IMR-90 (cell line): ENCODE results near the gene ANKRD9. TPM values are rescaled to one million over a fixed set of nuclear protein-coding genes. Genes with fewer than 3 reads are reported as not detected.

Experiments
- ATAC-seq: fragments of 200-7000 bp; cut with Tn5 transposase; 2 replicates; pipeline ENCODE4 v1.9.1; 2020; ENCODE audit warnings: low read depth, mild to moderate bottlenecking, moderate library complexity
- BruUV-seq: library from RNA; stranded (reverse); fragments of 400-500 nt; replicated peaks from 2 replicates; lab custom pipeline; 2021; lab: Mats Ljungman, UMichigan
- CTCF ChIA-PET: fragments of 300-600 bp; formaldehyde crosslinking; extraction: SDS; loops from one replicate; lab custom pipeline; 2021; ENCODE audit warnings: antibody characterized with exemption; lab: Yijun Ruan, JAX
- POLR2A ChIA-PET: fragments of 300-600 bp; sonication (Branson Sonifier 250); formaldehyde crosslinking; loops from one replicate; lab custom pipeline; 2022; ENCODE audit warnings: antibody characterized with exemption; ENCODE audit not compliant: unreplicated experiment; lab: Charles Lee
- DNase-seq: peaks from one replicate; pipeline ENCODE4 v3.0.0; 2013
- H2AFZ ChIP-seq: replicated peaks from 2 replicates; pipeline ENCODE3; 2013; ENCODE audit warnings: low read length, mild to moderate bottlenecking; ENCODE audit not compliant: poor library complexity
- H2AK5ac ChIP-seq: 2 replicates; pipeline ENCODE4 v1.6.1; 2013; ENCODE audit warnings: low read depth, low read length, inconsistent platforms
- H2AK9ac ChIP-seq: replicated peaks from 2 replicates; pipeline ENCODE3; 2013; ENCODE audit warnings: mild to moderate bottlenecking, low read depth, low read length, moderate library complexity; ENCODE audit not compliant: poor library complexity
- H2BK120ac ChIP-seq: 2 replicates; pipeline ENCODE4 v1.6.1; 2013; ENCODE audit warnings: low read depth, low read length, inconsistent platforms
- H2BK15ac ChIP-seq: 3 replicates; pipeline ENCODE4 v1.6.1; 2013; ENCODE audit warnings: low read depth, low read length, inconsistent platforms
- H2BK20ac ChIP-seq: 2 replicates; pipeline ENCODE4 v1.6.1; 2013; ENCODE audit warnings: low read depth, mild to moderate bottlenecking, inconsistent platforms, low read length, moderate library complexity
- H2BK5ac ChIP-seq: 2 replicates; pipeline ENCODE4 v1.6.1; 2013; ENCODE audit warnings: mild to moderate bottlenecking, low read depth, low read length, inconsistent platforms; ENCODE audit not compliant: poor library complexity, severe bottlenecking
- H3K14ac ChIP-seq: replicated peaks from 2 replicates; pipeline ENCODE4 v1.6.1; 2013; ENCODE audit warnings: low read depth, low read length, inconsistent platforms
- H3K18ac ChIP-seq: 2 replicates; pipeline ENCODE4 v1.6.1; 2013; ENCODE audit warnings: low read depth, low read length, control low read depth
- H3K23ac ChIP-seq: 2 replicates; pipeline ENCODE4 v1.6.1; 2013; ENCODE audit warnings: low read depth, low read length, inconsistent platforms
- H3K27ac ChIP-seq: 2 replicates; pipeline ENCODE4 v1.5.1; 2013; ENCODE audit warnings: mild to moderate bottlenecking, control low read depth, low read length; ENCODE audit not compliant: insufficient read depth
- H3K27me3 ChIP-seq: 2 replicates; pipeline ENCODE4 v1.6.1; 2013; ENCODE audit warnings: low read length; ENCODE audit not compliant: control insufficient read depth, insufficient read depth
- H3K36me3 ChIP-seq: 2 replicates; pipeline ENCODE4 v1.6.1; 2013; ENCODE audit warnings: low read length, mixed read lengths; ENCODE audit not compliant: control insufficient read depth, insufficient read depth
- H3K4ac ChIP-seq: 2 replicates; pipeline ENCODE4 v1.6.1; 2013; ENCODE audit warnings: low read depth, low read length, inconsistent platforms
- H3K4me1 ChIP-seq: 2 replicates; pipeline ENCODE4 v1.6.1; 2013; ENCODE audit warnings: low read length, mixed read lengths; ENCODE audit not compliant: control insufficient read depth, insufficient read depth
- H3K4me2 ChIP-seq: 2 replicates; pipeline ENCODE4 v1.6.1; 2013; ENCODE audit warnings: low read depth, mild to moderate bottlenecking, control low read depth, low read length, moderate library complexity
- H3K4me3 ChIP-seq: 2 replicates; pipeline ENCODE4 v1.5.1; 2013; ENCODE audit warnings: low read depth, mild to moderate bottlenecking, control low read depth, low read length, moderate library complexity; ENCODE audit not compliant: insufficient read depth
- H3K56ac ChIP-seq: 2 replicates; pipeline ENCODE4 v1.6.1; 2013; ENCODE audit warnings: low read length, inconsistent platforms; ENCODE audit not compliant: insufficient read depth; ENCODE audit errors: extremely low read depth
- H3K79me1 ChIP-seq, 2 experiments: 2 replicates each; pipeline ENCODE4 v1.6.1; 2013; ENCODE audit warnings: low read length in 2 of 2, inconsistent platforms in 1 of 2, low read depth in 1 of 2
- H3K9ac ChIP-seq: 2 replicates; pipeline ENCODE4 v1.6.1; 2013; ENCODE audit warnings: low read depth, low read length, control low read depth
- H3K9me1 ChIP-seq: 2 replicates; pipeline ENCODE4 v1.6.1; 2013; ENCODE audit warnings: low read length, inconsistent platforms; ENCODE audit not compliant: insufficient read depth
- H3K9me3 ChIP-seq: 2 replicates; pipeline ENCODE4 v1.6.1; 2013; ENCODE audit warnings: low read length; ENCODE audit not compliant: control insufficient read depth, insufficient read depth
- H4K20me1 ChIP-seq: 2 replicates; pipeline ENCODE4 v1.6.1; 2013; ENCODE audit warnings: low read length, inconsistent platforms; ENCODE audit not compliant: insufficient read depth
- H4K5ac ChIP-seq: 2 replicates; pipeline ENCODE4 v1.6.1; 2013; ENCODE audit warnings: mild to moderate bottlenecking, low read depth, low read length, control low read depth
- H4K8ac ChIP-seq, 2 experiments: 2 replicates each; pipeline ENCODE4 v1.6.1; 2013; ENCODE audit warnings: low read depth in 2 of 2, low read length in 2 of 2, control low read depth in 1 of 2, inconsistent platforms in 1 of 2
- H4K91ac ChIP-seq: 2 replicates; pipeline ENCODE4 v1.6.1; 2013; ENCODE audit warnings: low read depth, low read length, inconsistent platforms; ENCODE audit not compliant: insufficient read depth
- BHLHE40 ChIP-seq: fragments of 150-350 bp; IDR thresholded peaks from 2 replicates; pipeline ENCODE4 v1.6.1; 2016; ENCODE audit warnings: mild to moderate bottlenecking, low read depth, low read length
- MAFK ChIP-seq: IDR thresholded peaks from 2 replicates; pipeline ENCODE4 v1.6.1; 2012; ENCODE audit warnings: low read depth, low read length, improper control_type of control experiment
- NFE2L2 ChIP-seq: fragments of 150-350 bp; IDR thresholded peaks from 2 replicates; pipeline ENCODE4 v1.6.1; 2016; ENCODE audit warnings: low read depth, mild to moderate bottlenecking, low read length
- whole genome bisulfite sequencing, 2 experiments: methylation state at CpG; one replicate each; pipeline versions ENCODE4 v1.1.5 to v1.1.7; 2013; ENCODE audit warnings: missing lambda C conversion rate in 2 of 2; ENCODE audit not compliant: insufficient read length in 1 of 2; ENCODE audit errors: extremely low coverage in 2 of 2; 5-methylcytosine and 5-hydroxymethylcytosine counted together
- dilution Hi-C: fragments of 300-500 bp; cut with HindIII; formaldehyde crosslinking; loops from one replicate; pipeline ENCODE4 v1.14.3; 2018; ENCODE audit warnings: low sequenced_read_pairs; ENCODE audit not compliant: unreplicated experiment
- in situ Hi-C: fragments of 300-500 bp; cut with MboI; formaldehyde crosslinking; loops from 3 replicates; pipeline ENCODE4 v1.14.3; 2019; ENCODE audit warnings: low sequenced_read_pairs, inconsistent platforms, mixed read lengths
- intact Hi-C: fragments of 100-400 bp; cut with micrococcal nuclease; formaldehyde crosslinking; loops from 2 replicates; pipeline ENCODE4 v1.10.0; 2022
- polyA plus RNA-seq, 3 experiments: library from polyadenylated mRNA; depleted of rRNA; stranded (reverse); fragments of >200 nt; gene quantifications; 2 replicates each; pipeline ENCODE4 v1.2.3, GENCODE V29; 2012; ENCODE audit warnings: low replicate concordance in 1 of 3
- total RNA-seq: library from RNA; depleted of rRNA; stranded (reverse); fragments of >200 nt; gene quantifications from 2 replicates; pipeline ENCODE4 v1.2.3, GENCODE V29; 2012

ANKRD9 gene
- total and polyA plus RNA-seq, 2 of the 4 experiments (the other 2 are of a cell fraction), result 3.9 to 15.7 TPM

DNA sequence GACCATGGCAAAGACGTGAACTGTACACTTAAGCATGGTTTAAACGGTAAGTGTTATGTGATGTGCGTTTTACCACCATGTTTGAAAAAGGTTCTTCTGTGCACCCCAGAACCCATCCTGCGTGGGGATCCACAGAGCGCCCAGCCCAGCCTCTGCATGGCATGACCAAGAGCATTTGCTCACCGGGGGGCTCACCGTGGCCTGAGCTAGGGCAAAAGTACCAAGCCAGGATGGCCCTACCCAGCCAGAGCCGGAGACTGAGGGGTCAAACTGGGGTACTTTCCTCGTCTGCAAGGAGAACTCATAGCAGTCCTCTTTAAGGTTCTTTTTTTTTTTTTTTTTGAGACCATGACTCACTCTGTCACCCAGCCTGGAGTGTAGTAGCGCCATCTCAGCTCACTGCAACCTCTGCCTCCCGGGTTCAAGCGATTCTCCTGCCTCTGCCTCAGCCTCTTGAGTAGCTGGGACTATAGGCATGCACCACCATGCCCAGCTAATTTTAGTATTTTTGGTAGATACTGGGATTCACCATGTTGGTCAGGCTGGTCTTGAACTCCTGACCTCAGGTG lies 16.4 kb upstream of the ANKRD9 start:
- no peak overlapping the region for H3K4me3 ChIP-seq
- H4K8ac ChIP-seq, result peak overlapping the region; percentile 92 to 95
- WGBS, 2 experiments, result 82% methylated on average over 6 of the region's 12 CpGs; no CpG with 5 or more reads in 1 of the 2 experiments
- H3K4ac ChIP-seq, result peak overlapping the region; percentile 28; the same call in 1 of the 2 replicates
- H2BK20ac ChIP-seq, result no peak overlapping the region
- H2AK9ac ChIP-seq, result peak overlapping the region; percentile 95
- H3K4me1 ChIP-seq, result peaks cover 6% of the 10 kb centered on the region; the same call in 1 of the 2 replicates
- POLR2A ChIA-PET, result no interaction called here
- H2BK5ac ChIP-seq, result peak overlapping the region; percentile 38
- H3K18ac ChIP-seq, result no peak overlapping the region
- H3K56ac ChIP-seq, result no peak overlapping the region
- H3K4me2 ChIP-seq, result no peak overlapping the region
- peak overlapping the region; percentile 29; the same call in 1 of the 2 replicates for H3K27ac ChIP-seq
- H2AFZ ChIP-seq, result peak overlapping the region; percentile 82
- H2AK5ac ChIP-seq, result peak overlapping the region; percentile 99
- no peaks in the 10 kb centered on the region for H4K20me1 ChIP-seq
- H3K23ac ChIP-seq, result no peak overlapping the region
- TF ChIP-seq NFE2L2, result no peak
- TF ChIP-seq MAFK, result no peak
- TF ChIP-seq BHLHE40, result no peak
- no peak overlapping the region for H3K9ac ChIP-seq
- 0 out of 2 replicates have a peak overlapping the region, but pooled peaks have one; percentile 57 for H3K14ac ChIP-seq
- ATAC-seq (no peak), DNase-seq (no peak)
- in situ Hi-C loops, result no loop called here
- H3K9me1 ChIP-seq, result peaks cover 3% of the 10 kb centered on the region; the same call in 1 of the 2 replicates
- H3K27me3 ChIP-seq, result no peaks in the 10 kb centered on the region
- H4K91ac ChIP-seq, result peak overlapping the region; percentile 84
- H3K36me3 ChIP-seq, result no peaks in the 10 kb centered on the region
- H2BK15ac ChIP-seq, result peak overlapping the region; percentile 88; the same call in 1 of the 3 replicates
- peak overlapping the region; percentile 61 for H4K5ac ChIP-seq
- CTCF ChIA-PET, result no interaction called here
- BruUV-seq, result no TSS peak
- intact Hi-C loops, result loop anchor here (5.0 kb wide), 1 partner anchor 166 kb away; no protein-coding TSS in a partner anchor
- no peaks in the 10 kb centered on the region for H3K9me3 ChIP-seq
- dilution Hi-C loops, result no loop called here
- H2BK120ac ChIP-seq, result peak overlapping the region; percentile 24; the same call in 1 of the 2 replicates
- H3K79me1 ChIP-seq, result peaks cover 0 to 9% of the 10 kb centered on the region in 2 experiments; a peak in 1 of 4 replicates
